A673 (cell line): ENCODE measurements around the gene MLST8. TPM values are rescaled to one million over a fixed set of nuclear protein-coding genes. Genes with fewer than 3 reads are reported as not detected.

Experiments used
- BruUV-seq: library from RNA; stranded (reverse); fragments of 400-500 nt; replicated peaks from 2 replicates; lab custom pipeline; 2021; lab: Mats Ljungman, UMichigan
- CTCF ChIA-PET: fragments of 300-600 bp; sonication (Branson Sonifier 250); formaldehyde crosslinking; loops from one replicate; lab custom pipeline; 2022; ENCODE audit warnings: antibody characterized with exemption; lab: Charles Lee
- POLR2A ChIA-PET: fragments of 300-600 bp; sonication (Branson Sonifier 250); formaldehyde crosslinking; loops from one replicate; lab custom pipeline; 2022; ENCODE audit warnings: antibody characterized with exemption; ENCODE audit not compliant: low non-redundant PET; lab: Charles Lee
- DNase-seq: peaks from one replicate; pipeline ENCODE4 v3.0.0-alpha.2; 2015; ENCODE audit warnings: low spot score
- H3K27ac ChIP-seq: fragments of 200-600 bp; sonication (generic); 2 replicates; pipeline ENCODE4 v1.5.1; 2016; ENCODE audit warnings: mixed run types, low read depth, mild to moderate bottlenecking, mixed read lengths, antibody characterized with exemption, low read length; ENCODE audit not compliant: poor library complexity, severe bottlenecking
- H3K27me3 ChIP-seq: fragments of 200-600 bp; sonication (generic); replicated peaks from 2 replicates; pipeline ENCODE4 v1.6.1; 2017; ENCODE audit warnings: mixed run types, low read depth, mild to moderate bottlenecking, mixed read lengths, antibody characterized with exemption, low read length; ENCODE audit not compliant: insufficient read depth, poor library complexity
- H3K36me3 ChIP-seq: fragments of 200-600 bp; sonication (generic); 2 replicates; pipeline ENCODE4 v1.6.1; 2016; ENCODE audit warnings: mixed run types, mild to moderate bottlenecking, mixed read lengths, antibody characterized with exemption, low read length; ENCODE audit not compliant: insufficient read depth, poor library complexity, severe bottlenecking
- H3K4me1 ChIP-seq: fragments of 200-600 bp; sonication (generic); 2 replicates; pipeline ENCODE4 v1.6.1; 2017; ENCODE audit warnings: mixed run types, mild to moderate bottlenecking, mixed read lengths, antibody characterized with exemption, low read length; ENCODE audit not compliant: insufficient read depth, poor library complexity, severe bottlenecking
- H3K4me3 ChIP-seq: fragments of 200-600 bp; sonication (generic); 2 replicates; pipeline ENCODE4 v1.5.1; 2016; ENCODE audit warnings: low read depth, mixed run types, mild to moderate bottlenecking, mixed read lengths, low read length; ENCODE audit not compliant: poor library complexity, severe bottlenecking
- H3K9me3 ChIP-seq: fragments of 200-600 bp; sonication (generic); 2 replicates; pipeline ENCODE4 v1.6.1; 2016; ENCODE audit warnings: mixed run types, low read depth, mild to moderate bottlenecking, mixed read lengths, antibody characterized with exemption, low read length; ENCODE audit not compliant: poor library complexity, severe bottlenecking
- EZH2 ChIP-seq: fragments of 200-600 bp; sonication (generic); IDR thresholded peaks from 2 replicates; pipeline ENCODE4 v1.6.1; 2017; ENCODE audit warnings: borderline replicate concordance, low read depth, mild to moderate bottlenecking, mixed read lengths, antibody characterized with exemption, low read length; ENCODE audit not compliant: poor library complexity, severe bottlenecking
- intact Hi-C: fragments of 100-400 bp; cut with micrococcal nuclease; formaldehyde crosslinking; loops from one replicate; pipeline ENCODE4 v1.10.0; 2022; ENCODE audit not compliant: unreplicated experiment
- total RNA-seq: library from RNA; stranded (reverse); gene quantifications from 2 replicates; pipeline ENCODE4 v1.2.3, GENCODE V29; 2021
- TF ChIP-seq, protein P1 (sequence below): fragments of 300-800, 200-600 bp; sonication (generic); conservative IDR thresholded peaks from 2 replicates; pipeline ENCODE4 v1.5.1; 2017; ENCODE audit warnings: low read depth, mild to moderate bottlenecking, antibody characterized with exemption, low read length, moderate library complexity, mixed read lengths

The MLST8 gene
- total RNA-seq, 1 experiment from 2014 or later, result 58.3 TPM

DNA sequence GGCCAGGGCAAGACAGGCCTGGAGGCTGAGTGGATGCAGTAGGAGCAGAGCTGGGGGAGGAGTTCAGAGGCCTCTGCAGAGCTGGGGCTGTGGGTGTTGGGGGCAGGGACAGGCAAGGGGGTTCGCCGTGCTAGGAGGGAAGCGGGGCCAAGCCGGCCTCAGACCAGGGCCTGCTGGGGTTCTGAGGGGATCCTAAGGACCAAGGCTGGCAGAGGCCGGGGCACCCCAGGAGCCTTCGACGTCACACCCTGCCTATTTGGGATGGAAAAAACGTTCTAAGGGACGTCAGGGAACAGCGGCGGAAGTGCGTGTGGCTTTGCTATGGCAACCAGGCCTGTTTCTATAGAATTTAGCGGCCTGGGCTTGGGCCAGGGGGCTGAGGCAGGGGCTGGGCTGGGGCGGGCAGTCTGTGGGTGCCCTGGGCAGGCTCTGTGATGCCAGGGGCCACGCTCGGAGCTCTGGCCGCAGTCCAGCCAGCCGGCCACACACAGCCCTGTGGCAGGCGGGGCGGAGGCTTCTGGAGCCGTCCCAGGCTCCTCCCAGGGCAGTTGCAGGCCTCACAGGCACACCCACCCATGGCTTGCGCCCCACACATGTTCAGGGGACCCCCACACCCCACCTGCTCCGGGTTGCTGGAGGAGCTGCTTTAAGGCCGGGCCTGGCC lies 45.9 kb upstream of the MLST8 start:
- Histone ChIP-seq H3K4me3 (no peak overlapping the region), H3K36me3 (peaks cover 6% of the 10 kb centered on the region), H3K9me3 (no peaks in the 10 kb centered on the region), H3K27me3 (no peaks in the 10 kb centered on the region), H3K4me1 (peaks cover 29% of the 10 kb centered on the region), H3K27ac (peak overlapping the region; percentile 62)
- no peak for TF ChIP-seq EZH2
- TF ChIP-seq, protein P1, sequence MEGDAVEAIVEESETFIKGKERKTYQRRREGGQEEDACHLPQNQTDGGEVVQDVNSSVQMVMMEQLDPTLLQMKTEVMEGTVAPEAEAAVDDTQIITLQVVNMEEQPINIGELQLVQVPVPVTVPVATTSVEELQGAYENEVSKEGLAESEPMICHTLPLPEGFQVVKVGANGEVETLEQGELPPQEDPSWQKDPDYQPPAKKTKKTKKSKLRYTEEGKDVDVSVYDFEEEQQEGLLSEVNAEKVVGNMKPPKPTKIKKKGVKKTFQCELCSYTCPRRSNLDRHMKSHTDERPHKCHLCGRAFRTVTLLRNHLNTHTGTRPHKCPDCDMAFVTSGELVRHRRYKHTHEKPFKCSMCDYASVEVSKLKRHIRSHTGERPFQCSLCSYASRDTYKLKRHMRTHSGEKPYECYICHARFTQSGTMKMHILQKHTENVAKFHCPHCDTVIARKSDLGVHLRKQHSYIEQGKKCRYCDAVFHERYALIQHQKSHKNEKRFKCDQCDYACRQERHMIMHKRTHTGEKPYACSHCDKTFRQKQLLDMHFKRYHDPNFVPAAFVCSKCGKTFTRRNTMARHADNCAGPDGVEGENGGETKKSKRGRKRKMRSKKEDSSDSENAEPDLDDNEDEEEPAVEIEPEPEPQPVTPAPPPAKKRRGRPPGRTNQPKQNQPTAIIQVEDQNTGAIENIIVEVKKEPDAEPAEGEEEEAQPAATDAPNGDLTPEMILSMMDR, result no peak
- no TSS peak for BruUV-seq
- intact Hi-C loops, result loop anchor here (5.0 kb wide), 1 partner anchor 63 kb away; the partner anchor contains the start of gene E4F1
- peak; percentile 38 for DNase-seq
- CTCF ChIA-PET, result interaction anchor here (1.1 kb wide), 1 partner anchor 19 kb away, joined by 3 read pairs; no protein-coding TSS in a partner anchor
- POLR2A ChIA-PET, result no interaction called here

DNA sequence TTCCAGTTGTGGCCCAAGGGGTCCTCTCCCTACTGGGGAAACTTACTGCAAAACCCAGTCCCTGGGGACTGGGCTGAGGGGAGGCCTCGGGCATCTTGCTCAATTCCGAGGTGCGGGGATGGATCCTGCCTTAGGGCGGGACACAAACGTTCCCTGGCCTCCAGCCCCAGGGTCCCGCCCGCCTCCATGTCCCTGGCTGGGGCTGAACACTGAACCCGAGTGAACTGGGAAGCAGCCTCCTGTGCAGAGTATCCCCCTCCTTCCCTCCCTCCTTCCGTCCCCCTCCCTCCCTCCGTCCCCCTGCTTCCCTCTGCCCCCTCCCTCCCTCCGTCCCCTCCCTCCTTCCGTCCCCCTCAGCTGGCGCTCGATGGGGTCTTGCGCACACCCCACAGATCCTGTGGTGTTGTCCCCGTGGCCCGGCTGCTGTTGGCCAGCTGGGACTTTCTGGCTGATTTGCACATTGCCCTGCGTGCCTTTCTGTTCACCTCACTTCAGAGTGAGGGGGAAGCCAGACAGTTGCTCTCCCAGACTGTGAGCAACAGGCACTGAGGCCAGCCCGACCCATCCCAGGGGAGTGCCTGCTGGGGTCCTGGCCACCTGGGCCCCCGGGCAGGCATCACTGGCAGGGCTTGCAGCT lies 44.2 kb upstream of the MLST8 start:
- H3K9me3 ChIP-seq, result no peaks in the 10 kb centered on the region
- CTCF ChIA-PET, result no interaction called here
- TF ChIP-seq, protein P1, result no peak
- no peak for TF ChIP-seq EZH2
- H3K4me1 ChIP-seq, result peaks cover 29% of the 10 kb centered on the region
- no peak for DNase-seq
- no peaks in the 10 kb centered on the region for H3K27me3 ChIP-seq
- H3K4me3 ChIP-seq, result no peak overlapping the region
- no peak overlapping the region for H3K27ac ChIP-seq
- intact Hi-C loops, result no loop called here
- POLR2A ChIA-PET, result no interaction called here
- H3K36me3 ChIP-seq, result peaks cover 4% of the 10 kb centered on the region
- no TSS peak for BruUV-seq

DNA sequence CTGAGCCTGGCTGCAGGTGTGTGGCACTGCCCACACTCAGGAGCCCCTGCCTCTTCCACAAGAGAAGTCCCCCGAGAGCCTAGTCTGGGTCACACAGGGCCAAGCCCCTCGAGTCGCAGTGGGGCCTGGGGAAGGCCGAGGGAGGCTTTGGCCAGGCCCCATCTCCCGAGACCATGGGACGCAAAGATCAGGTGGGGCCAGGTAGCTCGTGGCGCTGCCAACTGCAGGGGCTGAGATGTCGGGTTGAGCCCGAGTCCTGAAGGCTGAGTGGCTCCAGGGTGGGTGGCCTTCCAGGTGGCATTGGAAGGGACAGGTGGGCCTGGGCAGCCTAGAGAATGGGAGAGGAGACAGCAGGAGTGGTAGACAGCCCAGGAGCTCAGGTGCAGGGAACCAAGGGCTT lies 43.3 kb upstream of the MLST8 start:
- no peaks in the 10 kb centered on the region for H3K9me3 ChIP-seq
- intact Hi-C loops, result no loop called here

More for the DNA sequence above, 43.3 kb upstream of the MLST8 start:
- ChIA-PET CTCF (no interaction called here), POLR2A (interaction anchor here (0.5 to 0.6 kb wide), 2 partner anchors 107 to 591 kb away, joined by 7 to 8 read pairs; no protein-coding TSS in a partner anchor)
- Histone ChIP-seq H3K27me3 (no peaks in the 10 kb centered on the region), H3K27ac (no peak overlapping the region), H3K4me1 (peaks cover 27% of the 10 kb centered on the region), H3K36me3 (peaks cover 6% of the 10 kb centered on the region), H3K4me3 (no peak overlapping the region)
- DNase-seq, result no peak
- no peak for TF ChIP-seq EZH2
- TF ChIP-seq, protein P1, result no peak
- BruUV-seq, result no TSS peak
